SU-DHL-6 (cell line): ENCODE data around the gene LHX3.

Source experiments
- H2AFZ ChIP-seq: fragments of 200-600 bp; sonication (generic); 2 replicates; pipeline ENCODE4 v1.6.1; 2014; ENCODE audit warnings: low read depth, mild to moderate bottlenecking, moderate library complexity, mixed read lengths, antibody characterized with exemption, low read length; ENCODE audit not compliant: severe bottlenecking
- H3F3A ChIP-seq: fragments of 200-600 bp; shearing (Covaris generic); 2 replicates; pipeline ENCODE4 v1.6.0; 2016; ENCODE audit warnings: antibody characterized with exemption, mild to moderate bottlenecking; ENCODE audit not compliant: insufficient read depth
- H3K27ac ChIP-seq: fragments of 200-600 bp; sonication (generic); 2 replicates; pipeline ENCODE4 v1.5.1; 2016; ENCODE audit warnings: low read depth, mild to moderate bottlenecking, low read length, moderate library complexity, mixed read lengths
- H3K27me3 ChIP-seq: fragments of 200-600 bp; sonication (generic), shearing (Covaris generic); 2 replicates; pipeline ENCODE4 v1.6.0; 2014; ENCODE audit warnings: mild to moderate bottlenecking, low read length
- H3K36me3 ChIP-seq: fragments of 200-600 bp; sonication (generic); 2 replicates; pipeline ENCODE4 v1.6.1; 2014; ENCODE audit warnings: mild to moderate bottlenecking, low read length, mixed read lengths
- H3K4me2 ChIP-seq: fragments of 300-600, 200-600 bp; shearing (Covaris generic), sonication (generic); 2 replicates; pipeline ENCODE4 v1.6.0; 2014; ENCODE audit warnings: low read length, low read depth, mild to moderate bottlenecking; ENCODE audit not compliant: poor library complexity, severe bottlenecking
- H3K4me3 ChIP-seq: fragments of 200-600 bp; sonication (generic); 2 replicates; pipeline ENCODE4 v1.5.1; 2014; ENCODE audit warnings: antibody characterized with exemption, low read length, mild to moderate bottlenecking, mixed read lengths; ENCODE audit not compliant: insufficient read depth, poor library complexity, severe bottlenecking
- H3K79me2 ChIP-seq: fragments of 200-600 bp; sonication (generic); 2 replicates; pipeline ENCODE4 v1.6.1; 2014; ENCODE audit warnings: mild to moderate bottlenecking, low read length, moderate library complexity; ENCODE audit not compliant: insufficient read depth
- H3K9ac ChIP-seq: fragments of 200-600 bp; sonication (generic); 2 replicates; pipeline ENCODE4 v1.7.0; 2014; ENCODE audit warnings: mild to moderate bottlenecking, low read length
- H3K9me2 ChIP-seq: fragments of 200-600 bp; sonication (generic); replicated peaks from 2 replicates; pipeline ENCODE4 v1.6.1; 2014; ENCODE audit warnings: low read length; ENCODE audit not compliant: insufficient read depth
- H3K9me3 ChIP-seq: fragments of 200-600 bp; sonication (generic); 2 replicates; pipeline ENCODE4 v1.6.1; 2014; ENCODE audit warnings: low read length, mixed read lengths; ENCODE audit not compliant: insufficient read depth
- H4K20me1 ChIP-seq: fragments of 200-600 bp; sonication (generic); 2 replicates; pipeline ENCODE4 v1.6.1; 2014; ENCODE audit warnings: low read depth, mild to moderate bottlenecking, antibody characterized with exemption, low read length, moderate library complexity, mixed read lengths
- EZH2phosphoT487 ChIP-seq: fragments of 200-600 bp; sonication (generic), shearing (Covaris generic); conservative IDR thresholded peaks from 2 replicates; pipeline ENCODE4 v1.6.1; 2018; ENCODE audit warnings: mild to moderate bottlenecking, antibody characterized with exemption, low read length, moderate library complexity, mixed read lengths
- TF ChIP-seq, protein P1 (sequence below): fragments of 200-600 bp; sonication (generic); IDR thresholded peaks from one replicate; pipeline ENCODE4 v1.5.1; 2017; ENCODE audit warnings: antibody characterized with exemption, mild to moderate bottlenecking, low read length, moderate library complexity; ENCODE audit not compliant: insufficient read depth, poor library complexity, severe bottlenecking

Gene LHX3

DNA sequence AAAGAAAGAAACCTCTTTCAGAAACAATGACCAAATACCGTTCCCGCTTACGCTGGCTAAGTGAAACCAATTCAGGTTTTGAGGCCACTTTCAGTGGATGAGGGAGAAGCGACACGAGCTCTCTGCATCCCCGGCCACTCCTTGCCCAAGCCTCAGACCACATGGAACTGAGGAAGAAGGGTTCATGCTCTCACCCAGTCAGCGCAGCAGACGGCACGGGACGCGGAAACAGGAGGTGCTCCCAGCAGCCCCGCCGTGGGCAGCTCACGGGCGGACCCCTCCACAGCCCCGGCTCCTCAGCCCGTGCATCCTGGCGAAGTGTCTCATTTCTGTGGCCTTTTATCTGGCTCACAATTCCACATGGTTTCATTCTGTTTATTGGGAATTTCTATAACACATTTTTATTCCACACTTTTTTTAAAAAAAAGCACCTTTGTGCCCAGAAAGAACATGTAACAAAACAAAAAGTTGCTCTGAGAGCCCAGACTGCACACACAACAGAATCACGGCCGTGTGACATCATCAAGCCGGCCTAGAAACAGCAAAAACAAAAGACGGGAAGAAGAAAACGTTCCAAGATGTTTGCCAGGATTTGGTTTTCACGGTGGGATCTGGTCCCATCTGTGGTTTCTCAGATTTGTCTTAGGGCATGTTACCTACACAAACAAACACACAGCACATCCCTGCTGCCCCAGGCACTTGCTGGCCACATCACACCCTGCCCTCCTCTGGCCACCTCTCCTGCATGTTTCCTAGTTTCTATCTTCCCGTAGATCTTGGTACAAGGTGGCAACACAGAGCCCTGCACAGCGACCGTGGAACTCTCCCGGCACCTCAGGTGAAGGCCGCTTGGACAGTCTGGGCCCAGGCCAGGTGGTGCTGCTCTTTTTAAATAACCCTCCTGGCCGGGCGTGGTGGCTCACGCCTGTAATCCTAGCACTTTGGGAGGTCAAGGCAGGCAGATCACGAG, 24.5 kb upstream of the LHX3 start:
- TF ChIP-seq, protein P1, sequence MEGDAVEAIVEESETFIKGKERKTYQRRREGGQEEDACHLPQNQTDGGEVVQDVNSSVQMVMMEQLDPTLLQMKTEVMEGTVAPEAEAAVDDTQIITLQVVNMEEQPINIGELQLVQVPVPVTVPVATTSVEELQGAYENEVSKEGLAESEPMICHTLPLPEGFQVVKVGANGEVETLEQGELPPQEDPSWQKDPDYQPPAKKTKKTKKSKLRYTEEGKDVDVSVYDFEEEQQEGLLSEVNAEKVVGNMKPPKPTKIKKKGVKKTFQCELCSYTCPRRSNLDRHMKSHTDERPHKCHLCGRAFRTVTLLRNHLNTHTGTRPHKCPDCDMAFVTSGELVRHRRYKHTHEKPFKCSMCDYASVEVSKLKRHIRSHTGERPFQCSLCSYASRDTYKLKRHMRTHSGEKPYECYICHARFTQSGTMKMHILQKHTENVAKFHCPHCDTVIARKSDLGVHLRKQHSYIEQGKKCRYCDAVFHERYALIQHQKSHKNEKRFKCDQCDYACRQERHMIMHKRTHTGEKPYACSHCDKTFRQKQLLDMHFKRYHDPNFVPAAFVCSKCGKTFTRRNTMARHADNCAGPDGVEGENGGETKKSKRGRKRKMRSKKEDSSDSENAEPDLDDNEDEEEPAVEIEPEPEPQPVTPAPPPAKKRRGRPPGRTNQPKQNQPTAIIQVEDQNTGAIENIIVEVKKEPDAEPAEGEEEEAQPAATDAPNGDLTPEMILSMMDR, result no peak
- Histone ChIP-seq H3K9ac (no peak overlapping the region), H4K20me1 (no peaks in the 10 kb centered on the region), H3K27me3 (no peaks in the 10 kb centered on the region), H3K4me3 (no peak overlapping the region), H3K36me3 (no peaks in the 10 kb centered on the region), H2AFZ (no peak overlapping the region), H3K4me2 (no peak overlapping the region), H3K79me2 (peaks cover 70% of the 10 kb centered on the region), H3K27ac (no peak overlapping the region), H3F3A (peaks cover 27% of the 10 kb centered on the region), H3K9me2 (no peaks in the 10 kb centered on the region), H3K9me3 (no peaks in the 10 kb centered on the region)

DNA sequence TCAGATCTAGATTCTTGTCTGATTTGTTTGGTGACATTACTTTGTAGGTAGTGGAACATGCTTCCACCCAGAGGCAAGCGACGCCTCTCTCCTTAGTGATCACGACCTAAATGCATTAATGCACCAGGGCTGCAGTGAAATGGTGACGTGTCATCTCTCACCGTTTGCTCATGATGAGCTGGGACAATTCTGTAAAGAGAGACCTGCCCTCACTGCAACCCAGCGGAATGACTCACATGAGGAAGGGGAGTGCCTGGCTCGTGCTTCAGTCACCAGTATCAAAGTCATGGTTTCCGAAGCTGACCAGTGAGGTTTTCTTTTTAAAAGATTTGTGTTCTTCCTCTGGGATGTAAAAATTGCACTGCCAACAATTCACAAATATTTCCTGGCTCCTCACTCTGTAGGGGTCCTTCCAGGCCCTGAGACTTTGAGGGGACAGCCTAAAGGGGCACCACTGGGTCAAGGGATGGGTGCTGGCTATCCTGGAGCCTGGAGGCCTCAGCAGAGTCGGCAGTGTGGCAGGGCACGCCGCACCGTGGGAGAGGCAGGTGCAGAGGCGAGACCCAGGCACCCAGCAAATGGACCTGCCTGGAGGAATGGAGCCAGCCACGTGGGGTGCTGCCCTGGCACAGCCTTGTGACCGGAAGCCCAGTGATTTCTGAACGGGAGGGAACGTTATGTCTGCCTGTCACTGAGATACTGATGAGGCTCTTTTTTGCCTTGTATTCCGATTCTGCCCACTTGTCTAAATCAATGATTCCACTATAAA, 23.4 kb upstream of the LHX3 start:
- TF ChIP-seq, protein P1, result no peak
- no peak for TF ChIP-seq EZH2phosphoT487
- H3K4me3 ChIP-seq, result no peak overlapping the region
- no peaks in the 10 kb centered on the region; the same call in 1 of the 2 replicates for H3K36me3 ChIP-seq

DNA sequence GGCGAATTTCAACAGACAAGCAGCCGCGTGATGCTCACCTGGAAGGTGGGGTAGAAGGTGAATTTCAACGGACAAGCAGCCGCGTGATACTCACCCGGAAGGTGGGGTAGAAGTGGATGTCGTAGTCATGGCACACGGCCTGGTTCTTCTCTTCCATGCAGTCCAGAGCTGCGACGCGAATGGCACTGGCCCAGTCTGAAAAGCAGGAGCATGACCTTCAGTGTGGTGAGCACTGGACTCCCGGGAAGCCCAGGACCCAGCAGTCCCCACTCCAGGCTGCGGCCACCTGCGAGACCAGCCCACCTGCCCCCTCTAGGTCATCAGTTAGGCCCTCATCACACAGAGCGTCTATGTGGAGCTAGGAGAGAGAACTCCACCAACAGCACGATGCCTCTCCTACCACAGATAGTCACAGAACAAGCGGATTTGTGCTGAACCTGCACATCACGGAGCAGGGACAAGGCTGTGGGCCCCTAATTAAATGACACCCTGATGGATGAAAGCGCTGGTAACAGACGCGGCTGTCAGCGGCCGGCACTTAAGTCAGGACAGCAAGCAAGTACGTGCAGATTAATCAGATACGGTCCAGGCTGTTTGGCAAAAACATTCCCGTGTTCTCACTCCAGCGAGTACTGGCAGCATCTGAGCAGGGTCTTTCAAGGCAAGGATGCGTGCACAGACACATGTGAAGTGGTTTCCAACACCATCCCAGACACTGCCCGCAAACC, 21.9 kb upstream of the LHX3 start:
- H3K27me3 ChIP-seq, result no peaks in the 10 kb centered on the region
- H3K79me2 ChIP-seq, result peaks cover 53% of the 10 kb centered on the region
- TF ChIP-seq, protein P1, result no peak
- no peak for TF ChIP-seq EZH2phosphoT487
- H3K27ac ChIP-seq, result peak overlapping the region; percentile 98
- H3K9ac ChIP-seq, result peak overlapping the region; percentile 60
- peak overlapping the region; percentile 68 for H3K4me2 ChIP-seq
- peaks cover 41% of the 10 kb centered on the region for H3F3A ChIP-seq
- H4K20me1 ChIP-seq, result no peaks in the 10 kb centered on the region
- H2AFZ ChIP-seq, result no peak overlapping the region
- H3K9me2 ChIP-seq, result no peaks in the 10 kb centered on the region
- no peaks in the 10 kb centered on the region; the same call in 1 of the 2 replicates for H3K36me3 ChIP-seq
- no peak overlapping the region for H3K4me3 ChIP-seq
- H3K9me3 ChIP-seq, result no peaks in the 10 kb centered on the region

More for the DNA sequence above, 23.4 kb upstream of the LHX3 start:
- H3K27ac ChIP-seq, result peak overlapping the region; percentile 20; the same call in 1 of the 2 replicates
- no peaks in the 10 kb centered on the region for H3K9me2 ChIP-seq
- no peaks in the 10 kb centered on the region for H3K9me3 ChIP-seq
- H3K4me2 ChIP-seq, result no peak overlapping the region
- H3K27me3 ChIP-seq, result no peaks in the 10 kb centered on the region
- H4K20me1 ChIP-seq, result no peaks in the 10 kb centered on the region
- no peak overlapping the region for H2AFZ ChIP-seq
- peaks cover 38% of the 10 kb centered on the region for H3F3A ChIP-seq
- H3K9ac ChIP-seq, result no peak overlapping the region
- peaks cover 61% of the 10 kb centered on the region for H3K79me2 ChIP-seq
